Effector memory CD4-positive, alpha-beta T cell (primary cell): Measurements from ENCODE around the gene ABCB11.

ENCODE experiments used
- DNase-seq, 3 donors: peaks; one replicate each; pipeline ENCODE4 v3.0.0-alpha.2; 2020
- H3K27ac ChIP-seq: 2 replicates; pipeline ENCODE4 v1.7.0; 2013; ENCODE audit warnings: mild to moderate bottlenecking, low read length, moderate library complexity; ENCODE audit not compliant: insufficient read depth, poor library complexity, severe bottlenecking
- H3K27me3 ChIP-seq: replicated peaks from 2 replicates; pipeline ENCODE4 v1.7.0; 2013; ENCODE audit warnings: mild to moderate bottlenecking, low read length; ENCODE audit not compliant: insufficient read depth, control insufficient read depth, poor library complexity, severe bottlenecking
- H3K36me3 ChIP-seq: 2 replicates; pipeline ENCODE4 v1.7.0; 2013; ENCODE audit warnings: mild to moderate bottlenecking, low read length, moderate library complexity; ENCODE audit not compliant: control insufficient read depth, insufficient read depth
- H3K4me1 ChIP-seq: 2 replicates; pipeline ENCODE4 v1.7.0; 2013; ENCODE audit warnings: low read length, mild to moderate bottlenecking; ENCODE audit not compliant: control insufficient read depth, insufficient read depth, poor library complexity, severe bottlenecking
- H3K4me3 ChIP-seq: 2 replicates; pipeline ENCODE4 v1.7.0; 2013; ENCODE audit warnings: low read length, low read depth, mild to moderate bottlenecking; ENCODE audit not compliant: insufficient read depth, poor library complexity, severe bottlenecking
- H3K9me3 ChIP-seq: 2 replicates; pipeline ENCODE4 v1.7.0; 2013; ENCODE audit warnings: mild to moderate bottlenecking, low read length, moderate library complexity; ENCODE audit not compliant: control insufficient read depth

The ABCB11 gene

GRCh38 chr2:169042856-169043255 lies 11.7 kb upstream of the ABCB11 start:
- Histone ChIP-seq H3K27ac (no peak overlapping the region), H3K4me1 (no peaks in the 10 kb centered on the region), H3K36me3 (no peaks in the 10 kb centered on the region), H3K9me3 (no peaks in the 10 kb centered on the region), H3K27me3 (no peaks in the 10 kb centered on the region), H3K4me3 (no peak overlapping the region)
- no peak for DNase-seq

- H3K36me3 ChIP-seq: no peaks in the 10 kb centered on the region
- H3K4me1 ChIP-seq: no peaks in the 10 kb centered on the region
- no peaks in the 10 kb centered on the region for H3K27me3 ChIP-seq
- no peak for DNase-seq
- no peak overlapping the region for H3K4me3 ChIP-seq
- H3K9me3 ChIP-seq: no peaks in the 10 kb centered on the region
- H3K27ac ChIP-seq: no peak overlapping the region
These were observed 10.5 kb upstream of the ABCB11 start for GRCh38 chr2:169041594-169041993.

- no peaks in the 10 kb centered on the region for H3K27me3 ChIP-seq
- no peak overlapping the region for H3K4me3 ChIP-seq
- H3K9me3 ChIP-seq: no peaks in the 10 kb centered on the region
- H3K36me3 ChIP-seq: no peaks in the 10 kb centered on the region
- H3K4me1 ChIP-seq: no peaks in the 10 kb centered on the region
- H3K27ac ChIP-seq: no peak overlapping the region
- no peak for DNase-seq
These were observed 8.6 kb upstream of the ABCB11 start for GRCh38 chr2:169039702-169040101.

- DNase-seq: no peak
- H3K27ac ChIP-seq: no peak overlapping the region
- H3K36me3 ChIP-seq: no peaks in the 10 kb centered on the region
- no peaks in the 10 kb centered on the region for H3K4me1 ChIP-seq
- H3K9me3 ChIP-seq: no peaks in the 10 kb centered on the region
- H3K4me3 ChIP-seq: no peak overlapping the region
- H3K27me3 ChIP-seq: no peaks in the 10 kb centered on the region
These were observed 7.2 kb upstream of the ABCB11 start for GRCh38 chr2:169038338-169038757.

- Histone ChIP-seq H3K9me3 (no peaks in the 10 kb centered on the region), H3K27ac (no peak overlapping the region), H3K36me3 (no peaks in the 10 kb centered on the region), H3K4me1 (no peaks in the 10 kb centered on the region), H3K4me3 (no peak overlapping the region), H3K27me3 (no peaks in the 10 kb centered on the region)
- no peak for DNase-seq
These were observed 5.8 kb upstream of the ABCB11 start for GRCh38 chr2:169036736-169037440.

- no peak overlapping the region for H3K27ac ChIP-seq
- no peaks in the 10 kb centered on the region for H3K36me3 ChIP-seq
- H3K9me3 ChIP-seq: no peaks in the 10 kb centered on the region
- no peaks in the 10 kb centered on the region for H3K4me1 ChIP-seq
- H3K4me3 ChIP-seq: no peak overlapping the region
- no peak for DNase-seq
- H3K27me3 ChIP-seq: no peaks in the 10 kb centered on the region
These were observed 4.8 kb upstream of the ABCB11 start for GRCh38 chr2:169035887-169036286.

GRCh38 chr2:169034984-169035544 lies 3.9 kb upstream of the ABCB11 start:
- H3K9me3 ChIP-seq: no peaks in the 10 kb centered on the region
- DNase-seq: no peak
- H3K27me3 ChIP-seq: no peaks in the 10 kb centered on the region
- no peaks in the 10 kb centered on the region for H3K36me3 ChIP-seq
- no peaks in the 10 kb centered on the region for H3K4me1 ChIP-seq
- H3K27ac ChIP-seq: no peak overlapping the region
- no peak overlapping the region for H3K4me3 ChIP-seq

- H3K4me3 ChIP-seq: no peak overlapping the region
- DNase-seq: no peak
- H3K27ac ChIP-seq: no peak overlapping the region
These were observed 3.1 kb upstream of the ABCB11 start for GRCh38 chr2:169034256-169034655.

GRCh38 chr2:169029341-169029740 lies 1.8 kb downstream of the ABCB11 start:
- no peak for DNase-seq
- Histone ChIP-seq H3K4me3 (no peak overlapping the region), H3K27ac (no peak overlapping the region), H3K9me3 (no peaks in the 10 kb centered on the region), H3K4me1 (no peaks in the 10 kb centered on the region), H3K27me3 (no peaks in the 10 kb centered on the region), H3K36me3 (no peaks in the 10 kb centered on the region)

More at GRCh38 chr2:169034256-169034655, 3.1 kb upstream of the ABCB11 start:
- no peaks in the 10 kb centered on the region for H3K4me1 ChIP-seq
- no peaks in the 10 kb centered on the region for H3K27me3 ChIP-seq
- no peaks in the 10 kb centered on the region for H3K36me3 ChIP-seq
- no peaks in the 10 kb centered on the region for H3K9me3 ChIP-seq

GRCh38 chr2:169027234-169027633 lies 3.9 kb downstream of the ABCB11 start:
- Histone ChIP-seq H3K36me3 (no peaks in the 10 kb centered on the region), H3K4me3 (no peak overlapping the region), H3K27me3 (no peaks in the 10 kb centered on the region), H3K27ac (no peak overlapping the region), H3K4me1 (no peaks in the 10 kb centered on the region), H3K9me3 (no peaks in the 10 kb centered on the region)
- no peak for DNase-seq
